Activated CD4-positive, alpha-beta T cell treated with anti-CD3 and anti-CD28 coated beads, Interleukin-2, Interleukin-4, amounts not matched to agents 100 ng/mL and 50 ng/mL, durations not matched to agents 16 hours and 8 hours (primary cell): ENCODE results near the gene CCDC86.
"Not testable (repeated sequence)": the region's sequence is repeated elsewhere in the genome, so short reads cannot be mapped to it uniquely, and the experiment has no call there.

ENCODE experiments used
- DNase-seq: peaks from one replicate; pipeline ENCODE4 v3.0.0-alpha.2; 2020; ENCODE audit warnings: low spot score

The CCDC86 gene, protein sequence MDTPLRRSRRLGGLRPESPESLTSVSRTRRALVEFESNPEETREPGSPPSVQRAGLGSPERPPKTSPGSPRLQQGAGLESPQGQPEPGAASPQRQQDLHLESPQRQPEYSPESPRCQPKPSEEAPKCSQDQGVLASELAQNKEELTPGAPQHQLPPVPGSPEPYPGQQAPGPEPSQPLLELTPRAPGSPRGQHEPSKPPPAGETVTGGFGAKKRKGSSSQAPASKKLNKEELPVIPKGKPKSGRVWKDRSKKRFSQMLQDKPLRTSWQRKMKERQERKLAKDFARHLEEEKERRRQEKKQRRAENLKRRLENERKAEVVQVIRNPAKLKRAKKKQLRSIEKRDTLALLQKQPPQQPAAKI

DNA sequence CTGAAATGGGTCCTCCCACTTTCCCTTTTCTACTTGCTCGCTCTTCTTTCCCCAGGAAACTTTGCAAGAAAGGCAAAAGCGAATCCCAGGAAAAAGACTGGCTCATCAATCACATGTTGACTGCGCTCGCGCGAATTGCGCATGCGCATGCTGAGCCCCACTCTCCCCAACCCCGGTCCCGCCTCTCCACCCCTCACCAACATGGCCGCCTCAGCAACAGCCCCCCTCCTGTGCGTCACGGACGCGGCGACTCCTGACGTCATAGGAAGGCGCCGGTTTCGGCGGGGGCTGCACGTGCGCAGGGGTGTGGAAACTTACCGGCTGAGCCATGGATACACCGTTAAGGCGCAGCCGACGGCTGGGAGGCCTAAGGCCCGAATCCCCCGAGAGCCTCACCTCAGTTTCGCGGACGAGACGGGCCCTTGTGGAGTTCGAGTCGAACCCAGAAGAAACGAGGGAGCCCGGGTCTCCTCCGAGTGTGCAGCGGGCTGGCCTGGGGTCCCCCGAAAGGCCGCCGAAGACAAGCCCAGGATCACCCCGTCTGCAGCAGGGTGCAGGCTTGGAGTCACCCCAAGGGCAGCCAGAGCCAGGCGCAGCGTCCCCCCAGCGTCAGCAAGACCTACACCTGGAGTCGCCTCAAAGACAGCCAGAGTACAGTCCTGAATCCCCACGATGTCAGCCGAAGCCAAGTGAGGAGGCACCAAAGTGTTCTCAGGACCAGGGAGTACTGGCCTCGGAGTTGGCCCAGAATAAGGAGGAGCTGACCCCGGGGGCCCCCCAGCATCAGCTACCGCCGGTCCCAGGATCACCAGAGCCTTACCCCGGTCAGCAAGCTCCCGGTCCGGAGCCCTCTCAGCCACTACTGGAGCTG, at the start of gene CCDC86:
Gene CCDC86 (plus strand): TSS at position 317 of the 871 bp plus-strand sequence. CDS start 12 bp downstream, at position 329.
- DNase-seq = peak; percentile 98

DNA sequence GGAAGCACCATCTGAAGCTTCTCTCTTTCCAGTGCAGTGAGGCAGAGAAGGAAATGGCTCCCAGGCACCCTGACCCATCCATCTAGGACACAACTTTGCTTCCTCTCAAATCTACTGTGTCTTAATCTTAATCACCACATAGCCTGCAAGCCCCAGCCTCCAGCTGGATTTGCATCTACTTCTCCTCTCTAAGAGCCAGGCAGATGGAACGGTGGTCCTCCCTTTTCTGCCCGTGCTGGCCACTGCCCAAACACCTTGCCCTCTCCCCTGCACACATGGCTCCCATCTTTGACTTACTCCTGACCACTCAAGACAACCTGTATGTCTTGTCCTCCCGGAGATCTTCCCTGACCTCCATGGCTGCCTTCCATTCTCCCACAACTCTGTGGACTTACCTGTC, 49.4 kb upstream of the CCDC86 start:
- no peak for DNase-seq

DNA sequence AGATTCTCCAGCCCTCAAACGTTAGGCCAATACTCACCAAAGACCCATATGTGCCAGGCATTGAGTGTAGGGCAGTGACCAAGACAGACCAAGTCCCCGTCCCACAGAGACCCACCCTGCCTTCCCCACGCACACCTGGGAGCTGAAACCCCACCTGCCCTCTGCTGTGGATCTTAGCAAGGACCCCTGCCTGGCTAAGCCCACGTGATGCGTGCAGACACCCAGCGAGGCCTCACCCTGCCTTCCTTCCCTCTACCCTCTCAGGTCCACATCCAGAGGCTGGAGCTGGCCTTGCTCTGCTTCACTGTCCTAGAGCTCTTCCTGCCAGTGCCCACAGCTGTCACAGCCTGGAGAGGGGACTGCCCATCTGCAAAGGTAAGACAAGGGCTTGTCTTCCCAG, 46.6 kb upstream of the CCDC86 start:
- no peak for DNase-seq

DNA sequence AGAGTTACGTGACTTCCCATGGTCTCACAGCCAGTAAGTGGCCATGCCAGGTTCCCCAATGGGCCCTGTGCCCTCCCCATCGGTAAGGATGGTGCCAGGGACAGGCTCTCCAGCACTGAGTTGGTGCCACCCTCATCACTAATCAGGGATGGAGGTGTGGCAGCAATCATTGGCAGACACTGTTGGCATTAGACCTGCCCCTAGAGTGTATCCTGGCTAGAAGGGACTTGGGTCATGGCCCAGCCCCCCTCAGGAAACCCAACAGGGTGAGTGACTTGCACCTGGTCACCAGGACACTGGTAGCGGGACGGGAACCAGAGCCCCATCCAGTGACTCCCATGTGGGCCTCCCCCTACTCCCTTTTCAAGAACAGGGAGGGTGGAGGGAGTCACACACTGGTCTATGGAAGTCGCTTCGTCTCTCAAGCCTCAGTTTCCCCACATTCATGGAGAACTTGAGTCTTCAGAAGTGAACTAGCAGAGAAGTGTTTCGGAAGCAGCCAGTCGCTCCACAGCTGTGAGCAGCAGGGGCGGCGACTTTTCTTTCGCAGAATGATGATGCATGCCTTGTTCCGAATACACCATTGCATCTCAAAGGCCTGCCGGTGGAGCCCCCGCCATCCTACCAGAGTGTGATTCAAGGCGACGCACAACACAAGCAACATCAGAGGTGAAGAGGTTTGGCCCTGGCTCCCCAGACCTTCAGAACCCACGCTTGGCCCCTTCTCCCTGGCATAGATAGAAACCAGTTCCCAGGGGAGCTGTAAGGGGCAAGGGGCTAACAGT, 43.9 kb upstream of the CCDC86 start:
- DNase-seq = no peak

DNA sequence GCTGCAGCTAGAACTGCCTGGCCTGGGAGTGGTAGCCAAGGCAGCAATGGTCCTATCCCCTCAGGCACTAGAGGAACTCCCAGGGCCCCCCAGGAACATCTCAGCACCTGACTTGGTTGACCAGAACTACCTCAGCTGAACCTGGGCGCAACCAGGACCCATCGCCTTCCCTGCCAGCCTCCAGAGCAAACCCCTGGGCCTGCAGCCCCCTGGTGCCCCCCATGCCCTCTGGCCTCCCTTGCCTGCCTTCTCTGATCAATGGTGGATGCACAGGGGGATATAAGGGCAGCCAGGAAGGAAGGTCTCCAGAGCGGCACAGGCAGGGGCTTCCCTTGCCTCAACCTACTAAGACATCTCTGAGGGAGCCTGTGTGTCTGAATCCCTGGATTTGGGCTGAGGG, 43.3 kb upstream of the CCDC86 start:
- no peak for DNase-seq

DNA sequence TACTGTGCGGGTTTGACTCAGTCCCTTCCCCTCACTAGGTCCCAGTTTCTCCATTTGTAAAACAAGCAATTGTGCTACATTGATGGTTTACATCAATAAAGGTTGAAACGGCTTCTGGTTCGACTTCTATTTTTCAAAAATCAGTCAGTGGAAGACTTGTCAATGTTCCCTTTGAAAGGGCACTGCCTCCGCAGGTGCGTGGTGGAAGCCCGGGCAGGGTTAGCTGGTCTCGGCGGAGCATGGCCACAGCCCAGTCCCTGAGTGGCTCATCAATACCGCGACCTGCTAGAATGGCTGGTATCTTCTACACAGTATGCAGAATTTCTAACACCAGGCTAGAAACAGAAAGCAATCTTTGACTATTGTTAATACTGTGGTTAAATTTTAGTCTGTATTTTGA, 40.7 kb upstream of the CCDC86 start:
- no peak for DNase-seq

DNA sequence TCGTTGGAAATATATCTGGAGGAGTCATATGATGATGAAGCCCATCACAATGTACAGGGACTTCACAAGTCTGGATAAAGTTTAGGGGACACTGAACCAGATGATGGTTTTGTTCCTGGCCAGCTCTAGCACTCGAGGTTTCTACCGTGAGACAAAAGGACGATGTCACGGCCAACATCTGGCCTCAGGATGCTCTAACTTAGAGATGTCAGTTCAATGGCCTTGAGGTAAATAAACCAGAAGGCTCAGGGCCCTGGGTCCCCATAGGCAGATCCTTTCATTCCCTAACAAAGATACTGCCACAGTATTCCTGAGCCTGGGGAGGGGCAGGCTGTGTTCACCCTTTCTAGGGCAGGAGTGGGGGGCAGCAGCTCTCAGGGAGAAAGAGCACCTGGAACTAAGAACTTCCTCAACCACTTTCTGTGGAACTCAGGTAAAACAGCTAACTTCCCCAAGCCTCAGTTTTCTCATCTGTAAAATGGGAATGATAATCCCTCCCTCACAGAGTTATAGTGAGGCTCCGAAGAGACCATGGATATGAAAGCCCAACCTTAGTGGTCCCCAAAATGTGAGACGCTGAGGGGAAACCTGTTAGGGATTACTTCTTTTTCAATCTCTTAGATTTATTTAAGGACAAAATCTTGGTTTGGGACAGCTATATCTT, 38.5 kb upstream of the CCDC86 start:
- DNase-seq = no peak

DNA sequence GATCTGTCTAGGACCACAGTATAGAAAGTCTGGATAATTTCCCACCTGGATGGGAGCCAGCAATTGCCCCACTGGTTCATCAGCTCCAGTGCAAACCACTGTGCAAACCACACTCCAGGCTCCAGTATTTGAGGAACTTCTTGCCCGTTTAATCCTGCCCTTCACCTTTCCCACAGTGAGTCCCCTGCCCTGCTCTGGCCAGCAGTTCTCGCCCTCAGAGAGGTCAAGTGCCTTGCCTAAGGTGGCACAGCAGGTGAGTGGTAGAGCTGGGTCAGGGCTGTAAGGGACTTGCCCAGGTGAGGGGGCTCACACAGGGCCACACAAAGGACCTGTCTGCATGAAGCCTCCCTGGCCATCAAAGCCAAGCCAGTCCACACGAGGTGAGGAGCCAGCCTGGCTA, 32.7 kb upstream of the CCDC86 start:
- DNase-seq = no peak

DNA sequence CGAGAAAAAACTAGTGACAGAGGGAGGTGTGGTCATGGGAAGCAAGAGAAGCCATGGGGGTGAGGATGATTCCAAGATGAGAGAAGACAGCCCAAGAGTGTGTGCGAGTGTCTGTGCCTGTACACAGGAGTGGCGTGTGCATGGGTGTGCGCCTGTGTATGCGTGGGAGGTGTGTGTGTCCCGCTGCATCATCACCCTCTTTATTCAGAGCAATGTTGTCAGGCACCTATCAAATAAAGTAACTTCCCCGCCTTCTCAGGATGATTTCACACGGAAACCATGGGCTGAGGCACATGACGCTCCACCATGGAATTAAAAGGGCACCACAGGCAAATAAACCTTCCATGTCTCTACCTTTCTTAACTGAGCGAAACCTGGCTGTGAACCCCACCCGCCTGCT, 32.2 kb upstream of the CCDC86 start:
- no peak for DNase-seq

DNA sequence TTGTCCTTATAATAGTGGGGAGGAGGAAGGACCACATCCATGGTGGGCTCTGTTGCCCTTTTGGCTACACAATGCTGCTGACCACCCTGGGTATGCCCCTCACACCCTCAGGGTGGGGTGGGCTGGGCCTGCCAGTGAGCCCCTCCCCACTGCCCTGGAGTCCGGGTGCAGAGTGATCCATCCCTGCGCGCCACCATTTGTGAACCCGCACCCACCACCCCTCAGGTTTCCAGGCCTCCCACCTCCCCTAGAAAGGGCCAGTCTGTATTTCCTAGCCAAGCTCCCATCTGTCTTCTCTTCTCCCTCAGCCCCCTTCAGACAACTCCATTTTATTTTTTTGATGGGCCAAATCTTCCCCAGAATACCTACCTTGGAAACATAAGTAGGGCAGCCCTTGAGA, 31.8 kb upstream of the CCDC86 start:
- no peak for DNase-seq

DNA sequence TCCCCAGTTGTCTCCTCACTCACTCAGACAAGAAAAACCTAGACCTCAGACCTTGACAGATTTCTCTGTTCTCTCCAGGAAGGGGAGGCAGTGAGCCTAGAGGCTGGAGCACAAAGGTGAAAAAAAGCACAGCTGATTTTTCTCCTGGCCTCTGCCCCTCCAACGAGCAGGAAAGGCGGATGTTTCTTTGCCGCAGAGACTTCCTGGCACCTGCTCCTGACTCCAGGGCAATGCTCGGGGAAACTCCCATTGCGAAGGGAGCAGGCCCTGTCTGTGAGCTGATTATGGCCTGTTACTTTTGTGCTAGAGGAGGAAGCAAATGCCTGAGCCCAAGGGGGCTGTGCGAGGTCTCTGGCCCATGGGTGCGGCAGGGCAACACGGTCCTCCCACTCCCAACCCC, 31.3 kb upstream of the CCDC86 start:
- DNase-seq = no peak

DNA sequence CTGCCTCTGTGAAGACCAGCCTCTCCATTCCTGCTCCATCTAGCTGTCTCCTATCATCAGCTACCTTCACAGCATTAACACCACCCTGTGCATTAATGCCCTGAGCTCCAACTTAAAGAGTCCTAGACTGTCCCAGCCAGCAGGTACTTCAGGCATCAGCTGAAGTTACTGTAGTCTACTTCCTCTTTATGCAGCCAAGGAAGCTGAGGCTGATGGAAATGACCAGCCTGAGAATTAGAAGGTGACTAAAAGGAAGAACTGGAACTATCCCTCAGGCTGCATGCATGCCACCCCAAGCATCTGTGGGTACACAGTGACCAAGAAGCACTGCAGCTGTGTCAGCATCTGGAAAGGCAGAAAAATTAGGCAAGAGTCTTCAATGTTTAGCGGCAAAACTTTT, 28.6 kb upstream of the CCDC86 start:
- DNase-seq = no peak

DNA sequence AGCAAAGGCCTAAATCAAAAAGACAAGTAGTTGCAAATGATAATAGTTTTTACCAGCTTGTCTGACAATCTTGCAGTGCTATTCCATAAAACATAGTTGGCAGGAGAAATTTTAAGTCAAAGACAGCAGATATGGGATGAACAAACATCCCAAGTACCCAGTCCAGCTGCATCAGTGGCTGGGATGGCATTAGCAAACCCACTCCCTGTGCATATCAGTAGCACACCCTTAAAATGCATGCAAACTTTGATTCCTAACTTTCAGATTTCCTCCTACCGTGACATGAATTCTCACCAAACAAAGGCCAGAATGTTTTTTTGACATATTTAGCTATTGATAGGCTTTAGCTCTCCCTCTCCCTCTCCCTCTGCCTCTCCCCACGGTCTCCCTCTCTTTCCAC, 27.8 kb upstream of the CCDC86 start:
- DNase-seq = no peak

DNA sequence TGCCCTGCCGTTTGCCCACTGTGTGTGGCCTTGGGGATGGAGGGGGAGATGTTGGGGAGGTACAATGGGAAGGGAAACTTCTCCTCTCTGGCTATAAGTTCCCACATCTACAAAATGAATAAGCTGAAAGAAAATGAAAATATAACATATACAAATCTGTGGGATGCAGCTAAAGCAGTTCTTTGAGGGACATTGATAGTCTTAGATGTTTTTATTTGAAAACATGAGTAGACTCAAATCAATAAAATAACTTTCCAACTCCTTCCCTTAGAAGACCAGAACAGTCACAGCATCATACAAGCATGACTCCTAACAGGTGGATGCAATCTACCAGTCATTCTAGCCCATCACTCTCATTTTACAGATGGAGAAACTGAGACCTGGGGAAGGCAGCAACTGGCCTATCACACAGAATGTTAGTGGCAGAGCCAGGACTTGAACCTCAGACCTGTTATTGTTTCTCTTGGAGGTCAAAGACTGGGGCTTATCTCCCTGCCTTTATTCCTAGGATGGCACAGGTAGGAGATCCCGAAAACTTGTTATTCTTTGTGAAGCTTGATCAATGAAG, 25.2 kb upstream of the CCDC86 start:
- DNase-seq = no peak

DNA sequence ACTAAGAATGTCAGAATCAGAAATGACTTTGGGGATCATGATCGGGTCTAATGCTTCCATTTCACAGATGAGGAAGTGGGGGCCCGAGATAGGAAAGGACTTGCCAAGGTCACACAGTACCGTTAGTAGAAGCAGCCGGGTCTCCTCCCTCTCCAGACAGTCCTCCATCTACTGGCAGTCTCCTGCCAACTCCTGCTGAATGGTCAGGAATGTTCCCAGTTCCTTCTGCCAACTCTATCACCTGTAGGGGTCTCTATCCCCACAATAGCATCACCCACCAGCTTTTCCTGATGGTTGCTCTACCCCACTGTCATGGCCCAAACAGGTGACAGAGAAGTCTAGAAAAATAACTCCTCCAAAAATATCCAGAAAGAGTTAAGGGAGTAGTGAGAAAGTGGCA, 23.9 kb upstream of the CCDC86 start:
- DNase-seq = no peak

DNA sequence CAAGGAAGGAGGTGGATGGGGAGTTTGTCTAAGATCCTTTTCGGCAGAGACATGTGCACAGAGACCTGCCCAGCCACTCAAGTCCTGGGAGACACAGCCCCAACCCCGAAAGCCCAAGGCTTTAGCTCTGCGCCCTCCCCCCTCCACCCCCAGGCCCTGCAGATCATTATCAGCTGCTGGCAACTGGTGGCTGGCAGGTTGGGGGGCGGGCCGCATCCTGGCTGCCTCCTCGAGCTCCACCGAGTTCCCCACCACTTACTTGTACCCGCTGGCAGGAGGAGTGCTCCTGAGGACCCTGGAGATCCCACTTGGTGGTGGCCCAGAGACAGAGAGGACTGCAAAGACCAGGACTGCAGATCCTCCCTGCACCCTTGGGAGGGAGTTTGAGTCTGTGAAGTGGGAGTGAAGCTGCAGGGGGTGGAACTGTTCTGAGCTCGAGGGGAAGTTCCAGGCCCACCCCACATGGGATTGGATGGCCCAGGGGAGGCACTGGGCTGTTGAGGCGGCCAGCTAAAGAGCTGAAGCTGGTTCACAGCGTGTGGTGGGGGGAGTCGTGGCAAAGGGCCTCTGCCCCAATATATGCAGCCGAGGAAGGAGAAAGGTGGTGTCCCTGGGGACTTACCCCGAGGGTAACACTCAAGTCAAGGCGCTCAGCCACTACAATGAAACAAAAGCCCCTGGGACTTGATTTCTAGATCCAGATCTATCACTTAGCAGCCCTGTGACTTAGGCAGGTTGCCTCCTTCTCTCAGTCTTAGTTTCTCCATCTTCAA, 19.9 kb upstream of the CCDC86 start:
- DNase-seq = no peak

DNA sequence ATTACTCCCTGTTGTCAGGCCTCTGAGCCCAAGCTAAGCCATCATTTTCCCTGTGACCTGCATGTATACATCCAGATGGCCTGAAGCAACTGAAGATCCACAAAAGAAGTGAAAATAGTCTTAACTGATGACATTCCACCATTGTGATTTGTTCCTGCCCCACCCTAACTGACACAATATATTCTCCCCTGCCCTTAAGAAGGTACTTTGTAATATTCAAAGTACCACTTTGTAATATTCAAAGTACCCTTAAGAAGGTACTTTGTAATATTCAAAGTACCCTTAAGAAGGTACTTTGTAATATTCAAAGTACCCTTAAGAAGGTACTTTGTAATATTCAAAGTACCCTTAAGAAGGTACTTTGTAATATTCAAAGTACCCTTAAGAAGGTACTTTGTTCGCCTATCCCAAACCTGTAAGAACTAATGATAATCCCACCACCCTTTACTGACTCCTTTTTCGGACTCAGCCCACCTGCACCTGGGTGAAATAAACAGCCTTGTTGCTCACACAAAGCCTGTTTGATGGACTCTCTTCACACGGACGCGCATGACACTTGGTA, 18.1 kb upstream of the CCDC86 start:
- not testable (repeated sequence) for DNase-seq

DNA sequence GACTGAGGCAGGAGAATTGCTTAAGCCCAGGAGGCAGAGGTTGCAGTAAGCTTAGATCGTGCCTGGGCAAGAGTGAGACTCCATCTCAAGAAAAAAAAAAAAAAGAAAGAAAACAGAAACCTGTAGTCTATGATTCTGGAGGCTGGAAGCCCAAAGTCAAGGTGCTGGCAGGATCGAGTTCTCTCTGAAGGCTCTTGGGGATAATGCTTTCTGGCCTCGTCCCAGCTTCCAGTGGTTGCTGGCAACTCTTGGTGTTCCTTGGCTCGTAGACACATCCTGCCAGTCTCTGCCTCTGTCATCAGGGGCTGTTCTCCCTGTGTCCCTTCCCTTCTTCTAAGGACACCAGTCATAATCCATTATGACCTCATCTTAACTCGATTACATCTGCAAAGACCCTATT, 16.8 kb upstream of the CCDC86 start:
- no peak for DNase-seq

DNA sequence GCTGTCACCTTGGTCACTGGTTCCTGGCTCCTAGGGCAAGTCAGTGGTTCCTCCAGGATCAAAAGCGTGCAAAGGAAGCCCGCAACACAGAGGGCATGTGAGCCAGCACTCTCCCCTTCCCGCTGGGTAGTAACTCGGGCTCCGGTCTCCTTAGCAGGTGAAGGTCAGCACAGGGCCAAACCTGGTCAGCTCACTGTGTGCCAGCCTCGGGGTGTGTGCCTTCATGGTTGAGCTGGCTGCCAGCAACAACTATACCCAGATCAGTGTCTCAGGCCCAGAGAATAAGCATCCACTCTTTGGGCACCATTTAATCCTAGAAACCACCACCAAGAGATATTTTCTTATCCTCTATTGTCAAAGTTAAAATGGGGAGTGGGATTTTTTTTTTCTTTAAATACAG, 16.1 kb upstream of the CCDC86 start:
- no peak for DNase-seq

DNA sequence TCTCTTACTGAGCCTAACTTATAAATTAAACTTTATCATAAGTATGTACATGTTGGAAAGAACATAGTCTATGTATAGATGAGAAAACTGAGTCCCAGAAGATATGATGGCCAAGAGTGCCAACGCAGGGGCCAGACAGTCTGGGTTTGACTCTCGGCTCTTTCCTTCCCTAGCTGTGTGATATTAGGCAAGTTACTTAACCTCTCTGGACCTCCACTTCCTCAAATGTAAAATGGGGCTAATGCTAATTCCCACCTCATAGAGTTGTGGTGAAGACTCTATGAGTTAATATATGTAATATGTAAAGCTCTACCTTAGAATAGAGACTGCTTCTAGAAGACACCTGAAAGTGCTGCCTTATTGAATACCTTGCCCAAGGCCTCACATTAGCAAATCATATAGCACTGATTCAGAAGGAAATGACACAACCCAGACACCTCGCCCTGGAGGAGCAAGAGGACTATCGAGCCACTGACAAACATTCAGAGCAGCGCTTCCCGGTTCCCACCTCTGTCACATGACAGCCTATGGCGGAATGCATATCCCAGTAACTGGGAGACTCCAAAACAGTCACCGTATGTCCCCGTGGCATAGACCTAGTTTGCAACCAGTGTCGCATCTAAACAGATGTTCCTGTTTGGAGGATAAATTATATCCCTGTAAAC, 11.3 kb upstream of the CCDC86 start:
- DNase-seq = no peak
